Caki2 (cell line): ENCODE data around the gene ANKS1A. TPM values are rescaled to one million over a fixed set of nuclear protein-coding genes. Genes with fewer than 3 reads are reported as not detected.

Source experiments
- DNase-seq: peaks from one replicate; pipeline ENCODE4 v3.0.0-alpha.2; 2015; ENCODE audit warnings: low read depth
- in situ Hi-C: cut with HindIII; loops from 2 replicates; pipeline ENCODE4 v1.10.0; 2016; ENCODE audit warnings: low sequenced_read_pairs, low pct_unique_long_range_greater_than_20kb, mixed read lengths
- total RNA-seq: library from RNA; depleted of rRNA; stranded (reverse); fragments of >200 nt; shearing (Covaris generic); gene quantifications from 2 replicates; pipeline ENCODE4 v1.2.3, GENCODE V29; 2014; ENCODE audit warnings: low replicate concordance

The ANKS1A gene
- total RNA-seq, 1 experiment from 2014 or later, result 15.2 TPM

DNA sequence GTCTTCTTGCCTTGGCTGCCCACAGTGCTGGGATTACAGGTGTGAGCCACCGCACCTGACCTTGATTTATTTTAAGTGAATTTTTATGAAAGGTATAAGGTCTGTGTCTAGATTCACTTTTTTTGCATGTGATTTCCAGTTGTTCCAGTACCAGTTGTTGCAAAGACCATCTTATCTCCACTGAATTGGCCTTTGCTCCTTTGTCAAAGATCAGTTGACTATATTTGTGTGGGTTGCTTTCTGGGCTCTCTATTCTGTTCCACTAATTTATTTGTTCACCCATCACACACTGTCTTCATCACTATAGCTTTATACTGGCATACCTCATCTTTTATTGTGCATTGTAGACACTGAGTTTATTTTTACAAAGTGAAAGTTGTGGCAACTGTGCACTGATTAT is 56.3 kb downstream of the ANKS1A start:
- in situ Hi-C loops, result no loop called here
- no peak for DNase-seq

DNA sequence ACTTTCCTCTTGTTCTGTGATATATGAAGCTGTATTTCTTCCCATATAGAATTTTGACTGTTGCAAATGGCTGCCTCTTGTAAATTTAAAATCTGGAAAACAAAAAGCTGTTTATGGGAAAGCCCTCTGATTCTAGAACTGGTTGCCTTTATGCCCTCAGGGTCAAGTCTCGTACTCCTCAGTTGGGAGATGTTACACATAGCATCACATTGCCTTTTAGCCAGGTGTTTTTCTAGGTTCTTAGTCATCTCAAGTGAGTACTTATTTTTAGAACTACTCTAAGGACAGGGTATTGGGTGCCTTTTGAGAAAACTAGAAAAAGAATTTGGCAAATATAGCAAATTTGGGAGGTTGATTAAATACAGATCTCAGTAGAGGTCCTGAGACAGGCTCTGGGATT is 58.5 kb downstream of the ANKS1A start:
- in situ Hi-C loops, result no loop called here
- DNase-seq, result no peak

DNA sequence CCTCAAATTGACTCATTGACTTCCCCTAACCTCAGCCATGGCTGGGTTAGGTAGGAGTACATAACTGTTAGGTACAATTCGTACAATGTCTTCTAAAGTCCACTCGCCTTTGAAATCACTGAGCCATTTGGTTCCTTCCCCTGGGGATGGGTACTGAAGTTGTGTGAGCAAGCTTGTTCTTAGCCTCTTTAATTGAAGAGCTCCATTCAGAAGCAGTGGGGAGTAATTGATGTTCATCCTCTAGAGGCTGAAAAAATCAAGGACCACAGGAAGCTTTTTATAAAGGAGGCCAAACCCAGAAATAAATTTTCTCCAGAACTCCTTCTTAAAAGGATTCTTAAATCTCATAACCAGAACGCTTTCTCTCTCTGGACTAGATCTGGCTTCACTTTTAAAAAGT is 60.6 kb downstream of the ANKS1A start:
- DNase-seq, result no peak
- in situ Hi-C loops, result no loop called here

DNA sequence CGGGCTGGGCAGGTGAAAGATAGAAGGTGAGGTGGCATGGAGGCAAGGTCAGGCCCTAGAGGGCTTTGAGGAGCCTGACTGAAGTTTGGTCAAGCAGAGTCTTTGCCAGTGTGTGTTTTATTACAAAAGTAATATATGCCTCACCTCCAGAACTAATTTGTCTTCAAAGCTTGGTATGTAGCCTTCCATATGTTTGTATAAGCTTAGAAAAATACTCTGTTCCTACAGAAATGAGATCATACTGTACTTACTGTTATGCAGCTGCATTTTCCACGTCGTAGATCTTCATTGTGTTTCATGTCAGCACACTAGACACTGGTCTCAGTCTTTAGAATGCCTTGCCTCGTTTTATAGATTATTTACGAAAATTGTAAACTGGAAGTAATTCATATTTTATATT is 61.8 kb downstream of the ANKS1A start:
- DNase-seq, result no peak
- in situ Hi-C loops, result no loop called here

DNA sequence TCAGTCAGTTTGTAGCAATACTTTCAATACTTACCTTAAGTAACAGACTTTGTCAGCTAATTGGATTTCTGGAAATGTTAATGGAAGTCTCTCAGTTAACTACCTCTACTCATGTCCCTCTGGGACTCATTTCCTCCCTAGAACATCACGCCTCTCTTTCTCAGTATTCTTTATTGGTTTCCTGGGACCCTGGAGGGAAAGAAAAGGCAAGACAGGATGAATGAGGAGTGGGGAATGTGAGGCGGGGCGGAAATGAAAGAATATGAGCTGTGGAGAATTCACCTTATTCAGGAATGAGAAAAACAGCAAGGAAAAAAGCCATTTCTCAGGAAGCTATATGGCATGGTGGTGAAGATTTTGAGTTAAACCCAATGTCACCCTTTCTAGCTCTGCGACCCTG is 62.7 kb downstream of the ANKS1A start:
- in situ Hi-C loops, result no loop called here
- DNase-seq, result no peak

DNA sequence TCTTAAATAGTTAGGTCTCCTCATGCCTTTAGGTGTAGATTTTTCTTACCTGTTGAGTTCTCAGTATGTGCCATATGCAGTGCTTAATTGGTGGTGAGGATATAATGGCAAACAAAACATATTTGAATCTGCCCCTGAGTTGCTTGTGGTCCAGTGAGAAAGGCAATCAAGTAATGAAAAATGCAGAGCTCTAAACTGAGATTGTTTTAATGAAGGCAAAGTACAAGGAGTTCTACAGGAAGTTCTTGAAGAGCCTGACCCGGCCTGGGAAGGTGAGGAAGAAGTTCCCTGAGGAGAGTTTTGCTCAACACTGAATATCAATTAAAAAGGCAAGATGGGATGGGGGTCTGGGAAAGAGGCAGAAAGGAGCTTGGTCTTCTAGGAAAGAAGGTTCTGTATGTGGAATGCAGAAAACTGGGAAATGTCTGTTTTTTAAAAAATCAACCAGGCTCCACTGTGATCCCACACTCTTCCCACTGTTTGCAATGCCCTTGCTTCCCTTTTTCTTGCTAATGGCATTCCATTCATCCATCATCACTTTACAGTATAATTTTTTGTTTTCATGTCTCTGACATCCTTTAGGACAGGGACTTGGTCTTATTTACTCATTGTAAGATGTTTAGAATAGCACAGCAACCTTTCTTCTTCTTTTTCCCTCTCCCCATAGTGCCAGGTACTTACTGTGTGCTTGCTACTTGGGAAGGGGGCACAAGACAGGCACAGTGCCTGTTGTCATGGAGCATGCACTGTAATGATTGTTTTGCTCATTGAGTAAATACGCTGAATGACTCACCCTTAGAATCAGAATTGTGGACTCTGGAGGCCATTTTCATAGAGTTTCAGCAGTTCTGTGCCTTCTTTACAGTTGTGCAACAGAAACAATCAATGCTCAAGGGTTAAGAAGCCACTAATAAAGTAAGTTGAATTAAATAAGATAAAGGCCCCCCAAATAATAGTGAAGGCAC is 64.3 kb downstream of the ANKS1A start:
- in situ Hi-C loops, result no loop called here

DNA sequence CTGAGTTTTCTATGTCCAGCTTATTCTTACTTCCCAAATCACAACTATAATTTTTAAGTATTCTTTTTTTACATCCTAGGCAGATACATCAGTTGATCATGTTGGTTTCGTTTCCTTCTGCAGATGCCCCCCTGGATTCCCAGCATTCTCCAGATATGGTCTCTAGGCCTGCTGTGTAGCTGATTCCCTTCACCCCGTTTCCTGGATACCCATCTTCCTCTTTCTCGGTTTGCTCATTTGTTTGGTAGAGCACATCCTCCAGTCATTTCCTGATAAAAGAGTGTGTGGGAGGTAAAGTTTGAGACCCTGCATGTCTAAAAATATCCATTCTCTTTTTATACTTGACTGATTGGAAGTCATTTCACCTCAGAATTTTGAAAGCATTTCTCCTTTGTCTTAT is 66.4 kb downstream of the ANKS1A start:
- in situ Hi-C loops, result no loop called here
- DNase-seq, result no peak

More for the DNA sequence above, 64.3 kb downstream of the ANKS1A start:
- peak; percentile 56 for DNase-seq

DNA sequence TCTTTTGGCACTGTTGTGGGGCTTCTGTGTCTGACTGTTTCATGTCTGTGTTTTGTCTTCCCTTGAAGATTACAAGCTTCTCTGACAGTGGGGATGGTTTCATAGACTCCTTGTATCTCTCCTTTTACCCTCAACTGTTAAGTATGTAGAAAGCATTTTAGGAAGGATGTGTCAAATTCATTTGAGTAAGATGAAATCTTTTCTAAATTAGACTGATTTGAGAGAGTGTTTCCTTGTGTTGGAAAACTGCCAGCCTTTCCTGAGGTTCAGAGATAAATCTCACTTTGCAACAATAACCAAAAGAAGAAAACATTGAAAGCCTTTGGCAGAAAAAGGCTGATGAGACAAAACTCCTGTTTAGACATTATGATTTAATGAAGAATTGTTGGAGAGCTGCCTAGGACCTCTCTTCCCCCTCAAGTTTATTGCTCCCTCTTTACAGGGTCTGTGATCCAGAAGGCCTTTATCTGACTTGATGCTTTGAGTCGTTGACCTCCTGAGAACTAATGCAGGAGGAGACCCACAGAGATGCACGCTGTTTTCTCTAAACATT is 68.3 kb downstream of the ANKS1A start:
- in situ Hi-C loops, result no loop called here
- no peak for DNase-seq

DNA sequence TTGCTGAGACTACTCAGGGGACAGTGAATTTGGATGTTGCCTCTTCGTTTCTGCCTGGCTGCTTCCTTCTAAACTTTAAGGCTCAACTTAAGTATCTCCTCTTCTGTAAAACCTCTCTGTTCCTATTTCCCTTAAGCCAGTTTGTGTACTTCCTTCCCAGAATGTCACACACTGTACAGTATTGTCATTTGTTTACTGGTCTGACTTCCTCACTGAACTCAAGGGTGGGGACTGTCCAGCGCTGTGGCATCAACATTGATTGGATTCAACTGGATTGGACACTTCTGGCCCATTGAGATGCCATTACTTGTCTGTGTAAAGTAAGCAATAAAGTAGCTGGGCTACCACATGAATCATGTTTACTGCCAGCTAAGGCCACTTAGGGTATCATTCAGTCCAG is 69.7 kb downstream of the ANKS1A start:
- no peak for DNase-seq
- in situ Hi-C loops, result no loop called here

DNA sequence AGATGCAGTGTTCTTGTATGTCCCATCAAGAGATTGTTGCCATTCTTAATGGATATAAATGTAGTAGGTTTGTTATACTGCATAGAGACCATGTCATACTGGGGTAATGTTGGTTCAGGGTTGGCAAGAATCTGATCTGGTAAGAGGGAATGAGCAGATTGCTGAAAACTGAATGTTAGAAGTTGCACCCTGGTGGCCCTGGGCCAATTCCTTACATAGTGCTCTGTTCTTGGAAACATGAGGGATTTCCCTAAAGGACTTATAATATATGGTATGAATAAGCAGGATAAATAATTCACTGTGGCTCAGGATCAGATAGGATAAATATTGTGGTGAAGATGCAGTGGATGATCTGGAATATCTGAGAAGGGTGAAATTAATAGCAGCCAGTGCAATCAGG is 70.2 kb downstream of the ANKS1A start:
- in situ Hi-C loops, result no loop called here
- DNase-seq, result no peak

DNA sequence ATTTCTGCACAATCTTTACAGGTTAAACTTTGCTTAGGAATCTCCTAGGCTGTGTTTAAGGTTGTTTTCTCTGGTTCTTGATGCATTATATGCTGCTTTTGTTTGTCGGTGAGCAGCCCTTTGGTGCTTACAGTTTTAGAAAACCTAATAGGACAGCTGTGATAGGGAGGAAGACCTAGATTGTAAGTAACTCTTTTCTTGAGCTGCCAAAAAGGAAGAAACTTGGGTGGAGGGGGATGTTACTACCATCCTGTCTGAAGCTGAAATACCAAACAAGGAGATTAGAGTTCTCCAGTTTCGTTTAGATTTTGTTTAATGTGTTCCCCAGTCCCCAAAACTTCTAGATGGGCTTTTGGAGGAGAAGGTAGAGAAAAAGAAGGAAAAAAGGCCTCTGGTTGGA is 72.0 kb downstream of the ANKS1A start:
- in situ Hi-C loops, result no loop called here
- DNase-seq, result no peak

DNA sequence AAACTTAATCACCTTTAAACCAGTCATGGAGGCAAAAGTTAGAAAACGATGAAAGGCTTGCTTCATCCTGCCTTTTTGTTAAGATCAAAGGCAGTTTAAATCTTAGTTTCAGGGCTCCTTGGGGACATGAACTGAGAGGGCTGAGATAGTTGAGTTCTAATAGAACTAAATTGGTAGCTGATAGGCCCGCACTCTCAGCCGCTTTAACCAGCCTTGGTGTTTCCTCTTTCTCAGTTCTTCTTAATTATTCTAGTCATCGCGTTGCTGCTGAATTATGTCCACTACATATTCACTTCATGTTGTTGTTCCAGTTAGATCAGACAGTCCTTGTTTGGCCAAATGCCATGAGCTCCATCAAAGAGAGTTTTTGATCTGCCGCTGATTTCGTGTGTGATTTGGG is 72.5 kb downstream of the ANKS1A start:
- DNase-seq, result no peak
- in situ Hi-C loops, result no loop called here

DNA sequence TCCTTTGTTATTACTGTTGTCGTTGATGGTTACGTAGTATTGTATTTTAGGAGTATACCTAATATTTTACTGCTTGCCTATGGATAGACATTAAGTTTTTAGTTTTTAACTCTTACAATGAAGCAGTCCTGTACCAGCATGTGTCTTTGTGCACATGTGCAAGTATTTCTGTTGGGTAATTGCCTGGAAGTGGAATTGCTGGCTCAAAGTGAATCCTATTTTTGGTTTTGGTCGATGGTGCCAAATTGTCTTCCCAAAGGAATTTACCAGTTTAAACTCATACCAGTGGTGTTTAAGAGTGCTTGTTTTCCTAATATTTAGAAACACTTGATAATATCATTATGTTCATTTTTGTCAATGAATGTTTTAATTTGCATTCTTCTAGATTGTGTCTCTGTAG is 75.5 kb downstream of the ANKS1A start:
- no peak for DNase-seq
- in situ Hi-C loops, result no loop called here

DNA sequence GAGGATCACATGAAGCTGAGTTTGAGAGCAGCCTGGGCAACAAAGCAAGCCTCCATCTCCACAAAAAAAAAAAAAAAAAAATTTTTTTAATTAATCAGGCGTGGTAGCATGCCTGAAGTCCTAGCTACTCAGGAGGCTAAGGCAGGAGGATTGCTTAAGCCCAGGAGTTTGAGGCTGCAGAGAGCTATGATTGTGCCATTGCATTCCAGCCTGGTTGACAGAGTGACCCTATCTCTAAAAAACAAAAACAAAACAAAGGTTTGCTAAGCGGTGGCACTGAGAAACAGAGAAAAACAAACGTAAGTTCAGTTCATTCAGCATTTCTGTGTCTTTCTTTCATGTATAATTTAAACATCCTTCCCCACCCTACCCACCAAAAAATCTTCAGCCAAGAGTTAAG is 78.4 kb downstream of the ANKS1A start:
- in situ Hi-C loops, result no loop called here
- DNase-seq, result no peak

DNA sequence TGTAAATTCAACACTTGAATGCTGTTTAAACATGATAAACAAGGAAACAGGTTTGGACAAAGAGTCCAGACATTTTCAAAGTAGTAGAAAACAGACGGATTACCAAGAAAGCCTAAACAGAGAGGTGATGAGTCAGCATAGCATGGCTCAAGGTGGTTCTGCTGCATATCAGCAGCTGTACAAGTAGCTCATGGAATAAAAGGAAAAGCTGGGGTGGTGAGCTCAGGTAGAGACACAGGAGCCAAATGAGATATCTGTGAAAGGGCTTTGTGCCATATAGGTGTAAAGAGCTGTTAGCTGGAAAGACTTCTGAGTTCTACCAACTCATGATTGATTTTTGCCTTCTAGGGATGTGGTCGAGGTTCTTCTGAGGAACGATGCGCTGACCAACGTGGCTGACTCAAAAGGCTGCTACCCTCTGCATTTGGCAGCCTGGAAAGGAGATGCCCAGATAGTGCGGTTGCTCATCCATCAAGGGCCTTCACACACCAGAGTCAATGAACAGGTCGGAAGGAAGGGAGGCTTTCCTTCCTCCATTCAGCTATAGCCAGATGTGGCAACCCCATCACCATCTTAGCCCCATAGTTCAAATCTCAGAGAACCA is 80.7 kb downstream of the ANKS1A start:
- no peak for DNase-seq

DNA sequence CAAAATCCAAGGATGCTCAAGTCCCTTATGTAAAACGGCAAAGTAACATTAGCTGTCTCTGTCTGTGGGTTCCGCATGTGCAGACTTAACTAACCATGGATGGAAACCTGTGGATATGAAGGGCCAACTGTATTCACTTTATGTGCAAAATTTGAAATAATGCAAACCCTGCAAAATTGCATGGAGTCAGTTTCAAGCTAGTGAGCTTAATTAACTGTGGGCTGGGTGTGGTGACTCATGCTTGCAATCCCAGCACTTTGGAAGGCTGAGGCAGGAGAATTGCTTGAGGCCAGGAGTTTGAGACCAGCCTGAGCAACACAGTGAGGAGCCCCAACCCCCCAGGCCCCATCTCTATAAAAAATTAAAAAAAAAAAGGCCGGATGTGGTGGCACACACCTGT is 81.4 kb downstream of the ANKS1A start:
- in situ Hi-C loops, result no loop called here
- DNase-seq, result no peak

More for the DNA sequence above, 80.7 kb downstream of the ANKS1A start:
- in situ Hi-C loops, result no loop called here

DNA sequence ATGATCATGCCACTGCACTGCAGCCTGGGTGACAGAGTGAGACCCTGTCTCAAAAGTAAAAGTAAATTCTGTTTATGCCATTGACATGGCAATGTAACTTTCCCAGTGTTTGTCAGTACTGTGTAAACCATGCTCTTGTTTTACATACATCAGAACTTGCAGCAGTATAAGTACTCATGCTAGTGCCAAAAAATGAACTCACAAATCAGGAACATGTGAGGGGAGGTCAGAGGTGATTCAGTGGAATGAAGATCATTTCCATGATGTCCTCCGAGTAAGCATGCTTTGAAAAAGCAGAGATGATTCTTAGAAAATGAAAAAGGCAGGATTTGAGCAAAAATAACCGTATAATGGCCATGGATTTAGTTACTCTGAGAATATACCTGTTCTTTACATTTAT is 81.9 kb downstream of the ANKS1A start:
- no peak for DNase-seq
- in situ Hi-C loops, result no loop called here

DNA sequence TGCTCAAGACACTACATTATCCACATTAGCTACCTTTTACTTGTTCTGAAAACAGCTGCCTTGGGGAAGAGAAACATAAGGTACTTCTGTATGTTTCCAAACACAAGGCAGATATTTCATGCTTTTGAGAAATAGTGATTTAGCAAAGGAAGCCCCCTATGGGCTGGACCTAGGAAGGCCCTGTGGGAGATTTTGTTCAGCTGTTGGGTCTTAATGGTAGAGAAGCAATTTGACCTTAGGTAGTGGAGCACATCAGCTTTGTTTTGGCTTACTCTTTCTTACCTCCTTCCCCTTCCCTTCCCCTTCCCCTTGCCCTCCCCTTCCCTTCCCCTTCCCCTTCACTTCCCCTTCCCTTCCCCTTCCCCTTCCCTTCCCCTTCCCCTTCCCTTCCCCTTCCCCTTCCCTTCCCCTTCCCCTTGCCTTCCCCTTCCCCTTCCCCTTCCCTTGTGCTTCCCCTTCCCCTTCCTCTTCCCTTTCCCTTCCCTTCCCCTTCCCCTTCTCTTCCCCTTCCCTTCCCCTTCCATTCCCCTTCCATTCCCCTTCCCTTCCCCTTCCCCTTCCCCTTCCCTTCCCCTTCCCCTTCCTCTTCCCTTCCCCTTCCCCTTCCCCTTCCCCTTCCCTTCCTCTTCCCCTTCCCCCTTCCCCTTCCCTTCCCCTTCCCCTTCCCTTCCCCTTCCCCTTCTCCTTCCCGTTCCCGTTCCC is 84.6 kb downstream of the ANKS1A start:
- in situ Hi-C loops, result no loop called here
- no peak for DNase-seq

DNA sequence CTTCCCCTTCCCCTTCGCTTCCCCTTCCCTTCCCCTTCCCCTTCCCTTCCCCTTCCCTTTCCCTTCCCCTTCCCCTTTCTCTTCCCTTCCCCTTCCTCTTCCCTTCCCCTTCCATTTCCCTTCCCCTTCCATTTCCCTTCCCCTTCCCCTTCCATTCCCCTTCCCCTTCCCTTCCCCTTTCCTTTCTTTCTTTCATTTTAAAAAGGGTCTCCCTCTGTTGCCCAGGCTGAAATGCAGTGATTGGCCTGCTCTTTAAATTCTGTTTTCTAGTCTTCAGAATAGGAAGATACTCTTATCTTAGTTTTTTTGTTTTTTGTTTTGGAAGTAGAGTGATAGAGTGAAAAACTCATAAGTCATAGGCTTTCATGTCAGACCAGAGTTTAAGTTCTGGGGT is 85.2 kb downstream of the ANKS1A start:
- no peak for DNase-seq
- in situ Hi-C loops, result no loop called here
